Breast epithelium (tissue), 3 donors: ENCODE measurements around the gene POLR3B.

ENCODE experiments used
- POLR2A ChIP-seq: fragments of 450-650 bp; IDR thresholded peaks from one replicate; pipeline ENCODE4 v1.6.1; 2016; ENCODE audit warnings: antibody characterized with exemption, mild to moderate bottlenecking, moderate library complexity
- POLR2AphosphoS5 ChIP-seq, 3 donors: sonication (generic); formaldehyde crosslinking; IDR thresholded peaks; one replicate each; pipeline ENCODE4 v1.6.1; 2017; ENCODE audit warnings: antibody characterized with exemption in 3 of 3
- TF ChIP-seq, protein P1 (sequence below), 3 donors: fragments of 450-650 bp; IDR thresholded peaks; one replicate each; pipeline ENCODE4 v1.5.1; 2016 to 2017; ENCODE audit warnings: antibody characterized with exemption in 3 of 3, mild to moderate bottlenecking in 3 of 3, moderate library complexity in 3 of 3

DNA sequence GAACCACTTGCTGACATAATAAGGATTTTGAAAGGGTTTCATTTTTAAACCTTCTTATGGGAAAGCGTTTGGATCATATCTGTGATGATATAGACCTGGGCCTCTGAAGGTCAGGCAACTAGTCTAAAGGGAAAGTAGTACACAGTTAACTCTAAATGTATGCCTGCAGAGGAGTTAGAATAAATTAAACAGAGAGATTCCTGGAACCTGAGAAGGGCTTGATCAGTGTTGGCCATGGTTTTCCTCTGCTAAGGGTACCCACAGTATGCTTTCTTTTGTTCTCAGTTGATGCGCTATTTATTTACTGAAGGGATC is 14.4 kb upstream of the POLR3B start:
- TF ChIP-seq, protein P1, sequence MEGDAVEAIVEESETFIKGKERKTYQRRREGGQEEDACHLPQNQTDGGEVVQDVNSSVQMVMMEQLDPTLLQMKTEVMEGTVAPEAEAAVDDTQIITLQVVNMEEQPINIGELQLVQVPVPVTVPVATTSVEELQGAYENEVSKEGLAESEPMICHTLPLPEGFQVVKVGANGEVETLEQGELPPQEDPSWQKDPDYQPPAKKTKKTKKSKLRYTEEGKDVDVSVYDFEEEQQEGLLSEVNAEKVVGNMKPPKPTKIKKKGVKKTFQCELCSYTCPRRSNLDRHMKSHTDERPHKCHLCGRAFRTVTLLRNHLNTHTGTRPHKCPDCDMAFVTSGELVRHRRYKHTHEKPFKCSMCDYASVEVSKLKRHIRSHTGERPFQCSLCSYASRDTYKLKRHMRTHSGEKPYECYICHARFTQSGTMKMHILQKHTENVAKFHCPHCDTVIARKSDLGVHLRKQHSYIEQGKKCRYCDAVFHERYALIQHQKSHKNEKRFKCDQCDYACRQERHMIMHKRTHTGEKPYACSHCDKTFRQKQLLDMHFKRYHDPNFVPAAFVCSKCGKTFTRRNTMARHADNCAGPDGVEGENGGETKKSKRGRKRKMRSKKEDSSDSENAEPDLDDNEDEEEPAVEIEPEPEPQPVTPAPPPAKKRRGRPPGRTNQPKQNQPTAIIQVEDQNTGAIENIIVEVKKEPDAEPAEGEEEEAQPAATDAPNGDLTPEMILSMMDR (IDR thresholded peaks at IDR 0.05) = no peak
- TF ChIP-seq POLR2A = no peak
- TF ChIP-seq POLR2AphosphoS5 (IDR thresholded peaks at IDR 0.05) = no peak
